GM12878 (cell line): Measurements from ENCODE around the gene CCDC82. TPM values are rescaled to one million over a fixed set of nuclear protein-coding genes. Genes with fewer than 3 reads are reported as not detected.

Source experiments
- FOXM1 ChIP-seq: IDR thresholded peaks from 2 replicates; pipeline ENCODE4 v1.6.1; 2012; ENCODE audit warnings: low read depth, mild to moderate bottlenecking, inconsistent platforms, low read length, moderate library complexity
- PRDM15 ChIP-seq: fragments of 450-650 bp; formaldehyde crosslinking; IDR thresholded peaks from 2 replicates; pipeline ENCODE4 v1.4.0; 2020; ENCODE audit warnings: mild to moderate bottlenecking, moderate library complexity
- ZBTB4 ChIP-seq: fragments of 450-650 bp; formaldehyde crosslinking; IDR thresholded peaks from 2 replicates; pipeline ENCODE4 v1.4.0; 2022; ENCODE audit warnings: mild to moderate bottlenecking, moderate library complexity
- polyA plus RNA-seq, 11 experiments: library from polyadenylated mRNA; depleted of rRNA in 4 of 11; unstranded in 6 of 11; stranded (reverse) in 5 of 11; fragments of >200 nt; fragmentation: Nextera tagmentation in 4 of 11; fragmentation: Illumina TruSeq in 1 of 11; extraction: Ambion mirVana in 4 of 11; extraction: Trizol in 1 of 11; gene quantifications; 1 replicate in 1 of 11; 2 replicates in 10 of 11; pipeline versions ENCODE4 v1.2.1 to v1.2.3, GENCODE V29; 2011 to 2016; ENCODE audit warnings: inconsistent platforms in 2 of 11, missing spikeins in 2 of 11, low read depth in 1 of 11
- total RNA-seq, 4 experiments: library from RNA; depleted of rRNA in 3 of 4; stranded (reverse); fragments of >200 nt in 3 of 4; fragmentation: Illumina TruSeq in 1 of 4; extraction: Trizol in 1 of 4; gene quantifications; 2 replicates each; pipeline versions ENCODE4 v1.2.1 to v1.2.3, GENCODE V29; 2013 to 2021

The CCDC82 gene
- total and polyA plus RNA-seq, 10 of the 15 experiments (the other 5 are each of a cell fraction or from before 2014, with no cell fraction given), result 15.2 to 62.4 (median 28.8) TPM

GRCh38 chr11:96341211-96342013 is 48.3 kb downstream of the CCDC82 start (continued):
- no peak for TF ChIP-seq PRDM15 (CRISPR knock-in tag)
- TF ChIP-seq ZBTB4 (CRISPR knock-in tag), result no peak
- no peak for TF ChIP-seq FOXM1
